ENCODE results near the gene ZC3H18. TPM values are rescaled to one million over a fixed set of nuclear protein-coding genes. Genes with fewer than 3 reads are reported as not detected.

The ZC3H18 gene
- total and polyA plus RNA-seq, 9 donors, result 9.2 to 34.8 (median 31.4) TPM

GRCh38 chr16:88619859-88620815, 49.9 kb downstream of the ZC3H18 start:
- H3K27ac ChIP-seq (ENCODE audit: low read length), result no peak overlapping the region
- H3K36me3 ChIP-seq (ENCODE audit: control insufficient read depth, insufficient read depth, low read length), result peaks cover 70% of the 10 kb centered on the region
- no peak for DNase-seq
- H3K4me3 ChIP-seq (ENCODE audit: low read length), result no peak overlapping the region
- no peaks in the 10 kb centered on the region for H3K27me3 ChIP-seq (ENCODE audit: control insufficient read depth, insufficient read depth, low read length)
- H3K9me3 ChIP-seq (replicated peaks; ENCODE audit: control insufficient read depth, low read depth, low read length), result no peaks in the 10 kb centered on the region
- 94% methylated on average over 3 of the region's 14 CpGs for WGBS (ENCODE audit: insufficient coverage)
- peaks cover 14% of the 10 kb centered on the region for H3K4me1 ChIP-seq (ENCODE audit: control insufficient read depth, insufficient read depth, low read length)

DNA sequence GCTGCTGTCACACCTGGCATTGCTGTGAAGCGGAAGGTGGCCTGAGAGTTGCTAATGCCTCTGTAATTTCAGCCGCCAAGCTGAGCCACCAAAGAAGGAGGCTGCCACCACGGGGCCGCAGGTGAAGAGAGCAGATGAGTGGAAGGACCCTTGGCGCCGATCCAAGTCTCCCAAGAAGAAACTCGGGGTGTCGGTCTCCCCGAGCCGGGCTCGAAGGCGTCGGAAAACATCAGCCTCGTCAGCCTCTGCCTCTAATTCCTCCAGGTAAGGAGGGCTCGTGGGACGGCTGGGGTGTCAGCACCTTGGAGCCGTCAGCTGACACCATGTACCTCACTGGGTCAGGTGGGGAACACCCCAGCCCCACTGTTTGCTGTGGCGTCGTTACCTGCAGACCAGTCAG, 51.9 kb downstream of the ZC3H18 start:
- no peak for DNase-seq
- no peak overlapping the region for H3K4me3 ChIP-seq (ENCODE audit: low read length)
- no peak overlapping the region for H3K27ac ChIP-seq (ENCODE audit: low read length)
- no peaks in the 10 kb centered on the region for H3K9me3 ChIP-seq (replicated peaks; ENCODE audit: control insufficient read depth, low read depth, low read length)
- peaks cover 6% of the 10 kb centered on the region for H3K4me1 ChIP-seq (ENCODE audit: control insufficient read depth, insufficient read depth, low read length)
- no peaks in the 10 kb centered on the region for H3K27me3 ChIP-seq (ENCODE audit: control insufficient read depth, insufficient read depth, low read length)
- 92% methylated on average over 19 of the region's 19 CpGs for WGBS (ENCODE audit: insufficient coverage)
- H3K36me3 ChIP-seq (ENCODE audit: control insufficient read depth, insufficient read depth, low read length), result peaks cover 76% of the 10 kb centered on the region

- no peak overlapping the region for H3K27ac ChIP-seq (ENCODE audit: low read length)
- peaks cover 6% of the 10 kb centered on the region for H3K4me1 ChIP-seq (ENCODE audit: control insufficient read depth, insufficient read depth, low read length)
- H3K27me3 ChIP-seq (ENCODE audit: control insufficient read depth, insufficient read depth, low read length), result no peaks in the 10 kb centered on the region
- 96% methylated on average over 29 of the region's 29 CpGs for WGBS (ENCODE audit: insufficient coverage)
- DNase-seq, result no peak
- peaks cover 78% of the 10 kb centered on the region for H3K36me3 ChIP-seq (ENCODE audit: control insufficient read depth, insufficient read depth, low read length)
- no peak overlapping the region for H3K4me3 ChIP-seq (ENCODE audit: low read length)
- H3K9me3 ChIP-seq (replicated peaks; ENCODE audit: control insufficient read depth, low read depth, low read length), result no peaks in the 10 kb centered on the region
Measured at GRCh38 chr16:88622866-88623265, 52.7 kb downstream of the ZC3H18 start.

DNA sequence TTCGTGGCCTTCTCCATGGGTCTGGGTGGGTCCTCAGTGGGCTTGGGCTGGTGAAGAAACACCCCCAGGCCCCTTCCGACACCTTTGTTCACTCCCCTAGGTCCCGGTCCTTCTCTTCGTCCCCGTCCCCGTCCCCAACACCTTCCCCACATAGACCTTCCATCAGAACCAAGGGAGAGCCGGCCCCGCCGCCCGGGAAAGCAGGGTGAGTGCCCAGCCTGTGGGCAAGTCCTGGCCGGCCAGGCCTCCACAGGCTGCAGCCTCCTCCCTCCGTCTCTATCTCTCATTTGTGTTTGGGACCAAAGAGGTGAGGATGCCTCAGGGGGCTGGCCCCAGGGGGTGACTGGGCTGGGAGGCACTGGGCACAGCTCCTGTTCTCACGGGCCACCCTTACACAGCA, 53.7 kb downstream of the ZC3H18 start:
- Histone ChIP-seq H3K4me1 (ENCODE audit: control insufficient read depth, insufficient read depth, low read length) (no peaks in the 10 kb centered on the region), H3K9me3 (replicated peaks; ENCODE audit: control insufficient read depth, low read depth, low read length) (no peaks in the 10 kb centered on the region), H3K4me3 (ENCODE audit: low read length) (no peak overlapping the region), H3K27me3 (ENCODE audit: control insufficient read depth, insufficient read depth, low read length) (no peaks in the 10 kb centered on the region), H3K27ac (ENCODE audit: low read length) (no peak overlapping the region), H3K36me3 (ENCODE audit: control insufficient read depth, insufficient read depth, low read length) (peaks cover 78% of the 10 kb centered on the region)
- DNase-seq, result no peak
- 95% methylated on average over 8 of the region's 13 CpGs for WGBS (ENCODE audit: insufficient coverage)

- Histone ChIP-seq H3K36me3 (ENCODE audit: control insufficient read depth, insufficient read depth, low read length) (peaks cover 72% of the 10 kb centered on the region), H3K27me3 (ENCODE audit: control insufficient read depth, insufficient read depth, low read length) (no peaks in the 10 kb centered on the region), H3K4me3 (ENCODE audit: low read length) (no peak overlapping the region), H3K9me3 (replicated peaks; ENCODE audit: control insufficient read depth, low read depth, low read length) (no peaks in the 10 kb centered on the region), H3K27ac (ENCODE audit: low read length) (no peak overlapping the region), H3K4me1 (ENCODE audit: control insufficient read depth, insufficient read depth, low read length) (no peaks in the 10 kb centered on the region)
- WGBS (ENCODE audit: insufficient coverage), result 89% methylated on average over 17 of the region's 18 CpGs
- no peak for DNase-seq
Measured at GRCh38 chr16:88624481-88624880, 54.3 kb downstream of the ZC3H18 start.

DNA sequence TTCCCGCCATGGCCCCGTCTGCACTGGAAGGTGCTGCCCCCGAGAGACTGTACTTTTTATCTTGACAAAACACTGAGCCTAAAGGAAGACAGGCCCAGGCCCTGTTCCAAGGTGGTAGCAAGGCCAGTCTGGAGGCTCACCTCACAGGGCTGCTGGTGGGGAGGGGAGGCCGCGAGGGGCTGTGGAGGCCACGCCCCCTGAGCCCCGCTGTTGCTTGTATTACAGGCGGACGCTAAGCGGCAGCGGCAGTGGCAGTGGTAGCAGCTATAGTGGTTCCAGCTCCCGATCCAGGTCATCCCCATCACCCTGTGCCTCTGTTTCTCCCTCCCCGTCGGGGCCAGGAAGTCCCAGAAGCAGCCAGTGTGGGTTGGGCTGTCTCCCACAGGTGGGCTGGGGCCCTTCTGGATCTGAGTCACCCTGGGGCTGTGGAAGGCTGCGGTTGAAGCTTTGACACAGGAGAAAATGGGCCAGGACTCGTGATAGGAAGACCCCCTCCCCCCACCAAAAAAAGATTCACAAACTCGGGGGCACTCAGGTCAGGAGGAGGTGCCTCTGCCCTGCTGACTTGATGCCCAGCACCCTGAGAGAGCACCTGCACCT, 54.9 kb downstream of the ZC3H18 start:
- H3K9me3 ChIP-seq (replicated peaks; ENCODE audit: control insufficient read depth, low read depth, low read length), result no peaks in the 10 kb centered on the region

DNA sequence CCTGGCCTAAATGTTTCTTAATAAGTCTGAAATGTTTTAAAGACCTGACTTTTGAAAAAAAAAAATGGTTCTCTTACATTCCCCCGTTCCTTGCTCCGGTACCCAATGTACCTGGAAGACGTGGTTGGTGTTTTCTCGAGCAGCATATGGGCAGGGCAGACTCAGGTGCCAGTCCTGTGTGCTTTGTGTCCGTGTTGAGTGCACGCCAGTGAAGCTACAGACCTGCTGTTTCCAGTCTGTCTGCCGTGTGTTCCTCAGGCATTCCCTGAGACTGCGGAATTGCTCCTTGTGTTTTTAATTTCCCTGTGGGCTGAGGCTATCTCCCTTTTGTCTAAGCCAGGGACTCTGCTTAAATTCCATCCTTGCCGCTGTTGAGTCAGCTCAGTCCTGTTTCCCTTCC, 56.4 kb downstream of the ZC3H18 start:
- Histone ChIP-seq H3K27me3 (ENCODE audit: control insufficient read depth, insufficient read depth, low read length) (no peaks in the 10 kb centered on the region), H3K36me3 (ENCODE audit: control insufficient read depth, insufficient read depth, low read length) (peaks cover 86% of the 10 kb centered on the region), H3K4me3 (ENCODE audit: low read length) (no peak overlapping the region), H3K9me3 (replicated peaks; ENCODE audit: control insufficient read depth, low read depth, low read length) (no peaks in the 10 kb centered on the region), H3K27ac (ENCODE audit: low read length) (no peak overlapping the region), H3K4me1 (ENCODE audit: control insufficient read depth, insufficient read depth, low read length) (no peaks in the 10 kb centered on the region)
- DNase-seq, result no peak
- 83% methylated on average over 9 of the region's 9 CpGs for WGBS (ENCODE audit: insufficient coverage)

More for the DNA sequence above, 54.9 kb downstream of the ZC3H18 start:
- peaks cover 74% of the 10 kb centered on the region for H3K36me3 ChIP-seq (ENCODE audit: control insufficient read depth, insufficient read depth, low read length)
- WGBS (ENCODE audit: insufficient coverage), result 80% methylated on average over 13 of the region's 17 CpGs
- no peak for DNase-seq
- no peak overlapping the region for H3K4me3 ChIP-seq (ENCODE audit: low read length)
- no peaks in the 10 kb centered on the region for H3K27me3 ChIP-seq (ENCODE audit: control insufficient read depth, insufficient read depth, low read length)
- H3K27ac ChIP-seq (ENCODE audit: low read length), result no peak overlapping the region
- no peaks in the 10 kb centered on the region for H3K4me1 ChIP-seq (ENCODE audit: control insufficient read depth, insufficient read depth, low read length)

DNA sequence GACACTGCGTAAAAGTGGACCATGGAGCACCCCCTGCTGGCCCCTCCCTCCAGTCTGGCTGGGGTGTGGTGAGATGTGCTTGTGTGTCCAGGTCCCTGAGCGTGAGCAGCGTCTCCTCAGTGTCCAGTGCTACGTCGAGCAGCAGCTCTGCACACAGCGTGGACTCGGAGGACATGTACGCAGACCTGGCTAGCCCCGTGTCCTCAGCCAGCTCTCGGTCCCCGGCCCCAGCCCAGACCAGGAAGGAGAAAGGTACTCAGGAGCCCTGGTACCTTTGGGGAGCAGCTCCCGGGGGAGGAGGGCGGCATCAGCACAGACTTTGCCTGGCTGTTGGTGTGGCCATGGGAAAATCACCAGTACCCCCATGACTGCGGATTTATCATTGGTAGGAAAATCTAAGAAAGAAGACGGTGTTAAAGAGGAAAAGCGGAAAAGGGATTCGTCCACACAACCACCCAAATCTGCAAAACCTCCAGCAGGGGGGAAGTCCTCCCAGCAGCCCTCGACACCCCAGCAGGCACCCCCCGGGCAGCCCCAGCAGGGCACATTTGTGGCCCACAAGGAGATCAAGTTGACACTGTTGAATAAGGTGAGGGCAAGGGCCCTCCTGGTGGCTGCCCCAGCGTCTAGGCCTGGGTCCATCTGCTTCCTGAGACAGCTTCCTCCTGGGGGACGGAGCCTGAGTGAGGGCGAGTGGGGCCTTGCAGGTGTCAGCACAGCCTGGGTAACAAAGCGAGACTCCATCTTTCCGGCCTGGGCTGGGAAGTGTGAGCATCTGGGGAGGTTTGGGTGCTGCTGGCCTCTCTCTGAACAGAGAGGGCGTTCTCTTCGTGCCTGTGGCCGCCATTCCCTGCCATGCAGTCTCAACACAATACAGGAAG, 57.6 kb downstream of the ZC3H18 start:
- no peak overlapping the region for H3K4me3 ChIP-seq (ENCODE audit: low read length)
- H3K4me1 ChIP-seq (ENCODE audit: control insufficient read depth, insufficient read depth, low read length), result no peaks in the 10 kb centered on the region
- 82% methylated on average over 17 of the region's 27 CpGs for WGBS (ENCODE audit: insufficient coverage)
- no peak overlapping the region for H3K27ac ChIP-seq (ENCODE audit: low read length)
- H3K9me3 ChIP-seq (replicated peaks; ENCODE audit: control insufficient read depth, low read depth, low read length), result no peaks in the 10 kb centered on the region
- no peak for DNase-seq
- H3K36me3 ChIP-seq (ENCODE audit: control insufficient read depth, insufficient read depth, low read length), result peaks cover 84% of the 10 kb centered on the region
- H3K27me3 ChIP-seq (ENCODE audit: control insufficient read depth, insufficient read depth, low read length), result no peaks in the 10 kb centered on the region

GRCh38 chr16:88628512-88628974, 58.3 kb downstream of the ZC3H18 start:
- H3K36me3 ChIP-seq (ENCODE audit: control insufficient read depth, insufficient read depth, low read length), result peaks cover 82% of the 10 kb centered on the region

More at GRCh38 chr16:88628512-88628974, 58.3 kb downstream of the ZC3H18 start:
- Histone ChIP-seq H3K4me3 (ENCODE audit: low read length) (no peak overlapping the region), H3K4me1 (ENCODE audit: control insufficient read depth, insufficient read depth, low read length) (no peaks in the 10 kb centered on the region), H3K27me3 (ENCODE audit: control insufficient read depth, insufficient read depth, low read length) (no peaks in the 10 kb centered on the region), H3K9me3 (replicated peaks; ENCODE audit: control insufficient read depth, low read depth, low read length) (no peaks in the 10 kb centered on the region), H3K27ac (ENCODE audit: low read length) (no peak overlapping the region)
- no peak for DNase-seq
- 61% methylated on average over 8 of the region's 12 CpGs for WGBS (ENCODE audit: insufficient coverage)

Data from muscle of leg (tissue), 11 donors.